Effector CD8-positive, alpha-beta T cell (primary cell): ENCODE data around the gene SUMO2.
"Not testable (repeated sequence)": the region's sequence is repeated elsewhere in the genome, so short reads cannot be mapped to it uniquely, and the experiment has no call there.

Experiments
- DNase-seq: peaks from one replicate; lab custom pipeline; 2025; lab: John Stamatoyannopoulos, UW

SUMO2 gene

DNA sequence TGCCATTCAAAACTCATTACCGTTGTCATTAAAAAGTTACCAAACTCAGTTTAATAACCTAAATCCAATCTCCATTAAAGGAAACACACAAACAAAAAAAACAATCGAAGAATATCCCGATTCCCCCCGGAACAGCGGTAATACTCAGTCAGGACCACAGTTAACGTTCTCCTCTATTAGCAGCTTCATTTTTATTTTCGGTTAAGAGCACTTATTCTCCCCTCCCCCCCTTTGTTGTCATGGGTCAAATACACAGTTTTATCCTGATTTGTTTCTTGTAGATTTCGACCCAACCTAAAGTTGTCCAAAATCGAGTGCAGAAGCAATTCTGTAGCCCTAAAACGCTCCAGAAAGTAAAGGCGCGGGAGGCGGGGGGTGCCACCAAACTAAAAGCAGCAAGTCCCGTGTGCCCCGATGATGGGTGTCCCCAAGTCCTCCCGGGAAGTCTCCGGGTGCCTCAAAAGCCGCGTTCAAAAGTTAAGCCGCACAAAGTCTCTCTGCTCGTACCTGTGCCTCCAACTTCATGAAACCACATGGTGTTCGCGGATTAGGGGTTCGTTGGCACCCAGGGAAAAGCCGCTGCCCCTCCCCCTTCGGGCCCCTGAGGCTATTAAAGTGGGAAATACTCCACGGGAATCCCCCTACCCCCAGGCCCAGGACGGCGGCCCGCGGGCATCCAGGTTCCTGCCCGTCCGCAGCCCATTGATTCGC is 996 bp downstream of the SUMO2 start:
- peak; percentile 26 for DNase-seq

DNA sequence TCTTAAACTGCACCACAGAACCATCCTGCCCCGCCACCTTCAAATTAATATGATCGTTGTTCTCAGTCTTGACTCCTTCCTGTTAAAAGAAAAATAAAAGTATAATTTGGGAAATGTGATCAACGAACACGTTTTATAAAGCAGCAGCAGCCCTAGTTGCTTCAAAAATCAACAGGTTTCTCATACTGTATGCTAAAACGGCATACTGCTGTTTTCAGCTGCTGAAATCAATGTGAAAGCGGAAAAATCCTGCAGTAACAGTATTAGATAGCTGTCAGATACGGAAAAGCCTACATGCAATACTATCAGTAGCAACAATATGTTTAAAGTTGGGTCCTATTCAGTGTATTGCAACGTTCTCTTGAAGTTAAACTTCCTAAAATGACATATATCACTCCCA is 1.6 kb downstream of the SUMO2 start:
- DNase-seq, result no peak

DNA sequence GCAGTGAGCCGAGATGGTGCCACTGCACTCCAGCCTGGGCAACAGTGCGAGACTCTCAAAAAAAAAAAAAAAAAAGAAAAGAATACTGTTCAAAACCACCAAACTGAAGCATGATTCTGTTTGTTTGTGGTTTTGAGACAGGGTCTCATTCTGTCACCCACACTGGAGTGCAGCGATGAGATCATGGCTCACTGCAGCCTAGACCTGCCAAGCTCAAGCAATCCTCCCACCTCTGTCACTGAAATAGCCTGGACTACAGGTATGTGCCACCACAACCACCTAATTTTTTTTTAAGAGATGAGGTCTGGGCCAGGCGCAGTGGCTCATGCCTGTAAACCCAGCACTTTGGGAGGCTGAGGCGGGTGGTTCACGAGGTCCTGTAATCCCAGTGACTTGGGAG is 4.3 kb downstream of the SUMO2 start:
- DNase-seq, result no peak

DNA sequence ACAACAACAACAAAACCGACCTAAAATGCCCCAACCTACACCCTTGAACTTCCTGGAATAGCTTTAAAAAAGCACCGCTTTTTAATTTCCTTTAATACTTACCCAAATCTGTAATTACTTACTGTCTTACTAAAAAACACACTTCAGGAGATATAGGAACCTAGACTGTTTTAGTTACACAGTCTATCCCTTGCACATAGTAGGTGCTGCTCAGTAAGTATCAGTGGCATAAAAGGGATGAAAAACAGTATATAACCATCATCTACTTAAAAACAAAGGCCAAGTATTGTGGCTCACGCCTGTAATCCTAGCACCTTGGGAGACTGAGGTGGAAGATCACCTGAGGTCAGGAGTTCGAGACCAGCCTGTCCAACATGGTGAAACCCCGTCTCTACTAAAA is 6.1 kb downstream of the SUMO2 start:
- DNase-seq, result no peak

DNA sequence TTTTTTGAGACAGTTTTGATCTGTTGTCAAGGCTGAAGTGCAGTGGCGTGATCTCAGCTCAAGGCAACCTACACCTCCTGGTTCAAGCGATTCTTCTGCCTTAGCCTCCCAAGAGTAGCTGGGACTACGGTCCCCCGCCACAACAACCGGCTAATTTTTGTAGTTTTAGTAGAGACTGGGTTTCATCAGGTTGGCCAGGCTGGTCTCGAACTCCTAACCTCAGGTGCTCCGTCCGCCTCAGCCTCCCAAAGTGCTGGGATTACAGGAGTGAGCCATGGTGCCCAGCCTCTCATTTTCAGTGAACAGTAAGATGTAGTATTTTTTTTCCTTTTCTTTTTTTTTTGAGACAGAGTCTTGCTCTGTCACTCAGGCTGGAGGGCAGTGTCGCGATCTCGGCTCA is 7.8 kb downstream of the SUMO2 start:
- DNase-seq, result no peak

DNA sequence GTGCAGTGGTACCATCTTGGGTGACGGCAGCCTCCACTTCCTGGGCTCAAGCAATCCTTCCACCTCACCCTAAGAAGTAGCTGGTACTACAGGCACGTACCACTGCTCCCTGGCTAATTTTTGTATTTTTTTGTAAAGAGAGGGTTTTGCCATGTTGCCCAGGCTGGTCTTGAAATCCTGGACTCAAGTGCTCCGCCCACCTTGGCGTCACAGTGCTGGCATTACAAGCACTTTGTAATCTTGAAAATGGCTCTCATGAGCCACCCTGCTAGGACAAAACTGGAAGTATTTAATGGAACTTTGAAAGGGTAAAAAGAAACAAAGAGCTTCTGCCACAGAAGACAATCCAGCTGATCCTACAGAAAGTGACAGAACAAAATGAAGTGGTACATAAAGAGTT is 9.2 kb downstream of the SUMO2 start:
- DNase-seq, result no peak

DNA sequence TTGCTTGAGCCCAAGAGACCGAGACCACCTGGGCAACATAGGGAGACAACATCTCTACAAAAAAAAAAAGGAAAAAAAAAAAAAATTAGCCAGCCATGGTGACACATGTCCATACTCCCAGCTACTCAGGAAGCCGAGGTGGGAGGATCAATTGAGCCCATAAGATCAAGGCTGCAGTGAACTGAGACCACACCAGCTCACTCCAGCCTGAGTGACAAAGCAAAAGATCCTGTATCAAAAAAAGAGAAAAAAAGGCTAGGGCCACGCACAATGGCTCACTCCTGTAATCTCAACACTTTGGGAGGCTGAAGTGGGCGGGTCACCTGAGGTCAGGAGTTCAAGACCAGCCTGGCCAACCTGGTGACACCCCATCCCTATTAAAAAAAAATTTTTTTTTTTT is 13.8 kb downstream of the SUMO2 start:
- DNase-seq, result no peak

DNA sequence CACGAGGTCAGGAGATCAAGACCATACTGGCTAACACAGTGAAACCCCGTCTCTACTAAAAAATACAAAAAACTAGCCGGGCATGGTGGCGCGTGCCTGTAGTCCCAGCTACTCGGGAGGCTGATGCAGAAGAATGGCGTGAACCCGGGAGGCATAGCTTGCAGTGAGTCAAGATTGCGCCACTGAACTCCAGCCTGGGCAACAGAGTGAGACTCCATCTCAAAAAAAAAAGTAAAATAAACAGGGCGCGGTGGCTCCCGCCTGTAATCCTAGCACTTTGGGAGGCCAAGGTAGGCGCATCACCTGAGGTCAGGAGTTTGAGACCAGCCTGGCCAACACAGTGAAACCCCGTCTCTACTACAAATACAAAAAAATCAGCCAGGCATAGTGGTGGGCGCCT is 18.2 kb downstream of the SUMO2 start:
- DNase-seq, result not testable (repeated sequence)

DNA sequence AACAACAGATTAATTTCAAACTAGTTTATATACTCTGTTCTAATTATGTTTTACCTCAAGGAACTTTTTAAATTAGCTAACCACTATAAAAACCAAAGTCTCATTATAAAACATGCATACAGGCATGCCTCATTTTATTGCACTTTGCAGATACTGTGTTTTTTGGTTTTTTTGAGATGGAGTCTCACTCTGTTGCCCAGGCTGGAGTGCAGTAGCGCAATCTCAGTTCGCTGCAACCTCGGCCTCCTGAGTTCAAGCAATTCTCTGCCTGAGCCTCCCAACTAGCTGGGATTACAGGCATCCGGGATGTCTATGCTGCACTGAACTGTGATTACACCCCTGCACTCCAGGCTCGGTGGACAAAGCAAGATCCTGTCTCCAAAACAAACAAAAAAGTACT is 19.7 kb downstream of the SUMO2 start:
- no peak for DNase-seq

DNA sequence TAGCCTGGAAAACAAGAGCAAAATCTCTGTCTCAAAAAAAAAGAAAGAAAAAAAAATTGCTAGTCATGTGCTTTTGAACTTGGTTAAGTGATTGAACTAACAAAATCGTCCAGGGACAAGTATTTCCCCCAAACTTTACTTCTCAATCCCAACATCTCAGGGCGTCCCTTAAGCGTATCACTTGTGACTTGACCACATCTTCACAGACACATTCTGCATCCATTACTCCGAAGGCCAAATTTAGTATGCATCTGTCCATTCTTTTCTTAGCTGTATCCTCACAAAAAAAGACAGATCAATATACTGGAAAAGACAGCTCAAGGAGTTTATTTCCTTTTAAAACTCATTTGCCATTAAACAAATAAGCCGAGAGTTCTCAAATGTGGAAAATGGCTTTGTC is 22.5 kb downstream of the SUMO2 start:
- no peak for DNase-seq

DNA sequence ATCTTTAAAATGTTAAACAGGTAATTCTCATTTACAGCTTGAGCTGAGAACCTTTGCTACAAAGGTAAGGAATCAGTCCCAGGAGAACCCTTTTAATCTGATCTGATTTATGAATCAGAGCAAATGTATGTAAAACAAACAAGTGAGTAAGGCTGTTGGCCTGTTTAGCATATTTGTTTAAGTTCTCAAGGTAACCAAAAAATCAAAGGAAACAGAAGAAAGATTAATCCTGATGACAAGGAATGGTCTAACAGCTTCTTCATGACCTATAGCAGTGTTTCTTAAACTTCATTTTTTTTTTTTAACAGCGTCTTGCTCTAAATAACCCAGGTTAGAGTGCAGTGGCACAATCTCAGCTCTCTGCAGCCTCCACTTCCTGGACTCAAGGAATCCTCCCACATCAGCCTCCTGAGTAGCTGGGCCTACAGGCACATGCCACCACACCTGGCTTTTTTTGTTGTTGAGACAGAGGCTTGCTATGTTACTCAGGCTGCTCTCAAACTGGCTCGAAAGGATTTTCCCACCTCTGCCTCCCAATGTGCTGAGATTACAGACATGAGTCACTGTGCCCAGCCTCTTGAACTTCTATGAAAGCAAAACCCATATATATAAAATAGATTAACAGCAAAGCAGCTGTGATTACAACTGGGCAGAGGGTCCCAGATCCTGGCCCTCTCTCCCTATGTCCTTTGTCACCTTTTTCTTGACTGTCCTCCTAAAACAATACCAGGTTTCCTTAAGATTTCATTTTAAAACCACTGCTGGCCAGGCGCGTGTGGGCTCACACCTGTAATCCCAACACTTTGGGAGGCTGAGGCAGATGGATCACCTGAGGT is 23.3 kb downstream of the SUMO2 start:
- no peak for DNase-seq

DNA sequence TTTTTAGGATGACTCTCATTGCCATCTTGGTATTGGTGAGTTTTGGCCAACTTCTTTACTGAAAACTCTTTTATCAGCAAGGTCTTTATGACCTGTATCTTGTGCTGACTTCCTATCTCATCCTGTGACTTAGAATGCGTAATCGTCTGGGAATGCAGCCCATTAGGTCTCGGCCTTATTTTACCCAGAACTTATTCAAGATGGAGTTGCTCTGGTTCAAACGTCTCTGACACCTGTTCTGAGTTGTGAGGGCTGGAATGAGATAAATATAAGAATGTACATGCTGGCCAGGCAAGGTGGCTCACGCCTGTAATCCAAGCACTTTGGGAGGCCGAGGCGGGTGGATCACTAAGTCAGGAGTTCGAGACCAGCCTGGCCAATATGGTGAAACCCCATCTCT is 24.3 kb downstream of the SUMO2 start:
- DNase-seq, result not testable (repeated sequence)

DNA sequence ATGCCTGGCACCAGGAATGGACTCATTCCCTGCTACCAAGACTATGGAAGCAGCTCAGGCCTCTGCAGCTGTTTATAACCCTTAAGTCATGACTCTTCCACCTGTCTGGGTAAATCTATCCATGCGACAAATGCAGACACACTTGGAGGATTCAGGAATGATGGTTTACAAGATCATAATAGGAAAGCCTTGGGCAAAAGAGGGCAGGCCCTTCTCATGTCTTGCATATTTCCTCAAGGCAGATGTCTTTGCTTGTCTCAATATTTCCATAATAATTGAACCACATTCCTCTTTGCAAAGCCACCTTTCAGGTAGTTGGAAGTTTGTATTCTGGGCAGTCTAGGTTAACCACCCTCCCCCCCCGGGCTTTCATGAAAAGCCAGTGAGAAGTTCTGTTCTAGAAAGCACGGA is 27.6 kb downstream of the SUMO2 start:
- DNase-seq, result no peak

DNA sequence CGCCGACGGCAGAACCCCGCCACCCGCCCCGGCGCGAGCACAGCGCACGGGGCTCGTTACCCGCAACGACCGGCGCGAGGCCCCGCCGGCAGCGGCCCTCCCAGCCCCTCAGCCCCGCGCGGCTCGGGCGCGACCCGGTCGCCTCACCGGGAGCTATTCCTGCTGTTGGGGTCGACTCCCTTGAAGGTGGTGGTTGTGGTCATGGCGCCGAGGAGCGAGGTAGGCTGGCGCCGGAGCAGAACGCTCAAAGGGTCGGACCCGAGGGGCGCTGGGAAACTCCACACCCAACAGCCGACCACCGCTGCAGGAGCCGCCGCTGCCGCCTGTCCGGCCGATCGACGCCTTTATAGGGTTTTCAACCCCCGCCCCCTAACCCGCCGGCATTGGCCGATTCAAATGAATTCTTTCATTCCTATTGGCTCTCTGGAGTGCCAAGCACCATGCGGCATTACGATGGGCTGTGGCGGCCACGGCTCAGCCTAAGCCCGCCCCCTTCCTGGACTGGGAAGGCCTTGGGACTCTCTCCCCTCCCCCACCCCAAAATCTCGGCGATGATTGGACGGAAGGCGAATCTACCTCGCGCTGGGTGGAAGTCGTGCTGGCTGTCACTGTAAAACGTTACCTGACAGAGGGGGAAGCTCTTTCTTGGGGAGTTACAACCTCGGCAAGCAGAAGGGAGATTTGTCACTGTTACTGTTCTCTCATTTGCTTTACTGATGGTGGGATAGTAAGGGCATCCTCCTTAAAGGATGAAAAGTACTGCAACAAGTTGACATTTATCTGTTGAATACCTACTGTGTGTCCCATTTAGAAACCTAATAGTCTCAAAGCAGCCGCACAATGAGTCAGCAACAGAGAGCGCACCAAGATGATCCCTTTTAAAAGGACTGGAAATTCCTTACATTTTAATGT is 28.3 kb downstream of the SUMO2 start, which contains the start of gene JPT1:
Gene JPT1, minus strand, starts transcription at position 318 of the 912 bp plus-strand sequence. Its CDS starts 115 bp downstream, at position 203.
- DNase-seq, result peak; percentile 98

DNA sequence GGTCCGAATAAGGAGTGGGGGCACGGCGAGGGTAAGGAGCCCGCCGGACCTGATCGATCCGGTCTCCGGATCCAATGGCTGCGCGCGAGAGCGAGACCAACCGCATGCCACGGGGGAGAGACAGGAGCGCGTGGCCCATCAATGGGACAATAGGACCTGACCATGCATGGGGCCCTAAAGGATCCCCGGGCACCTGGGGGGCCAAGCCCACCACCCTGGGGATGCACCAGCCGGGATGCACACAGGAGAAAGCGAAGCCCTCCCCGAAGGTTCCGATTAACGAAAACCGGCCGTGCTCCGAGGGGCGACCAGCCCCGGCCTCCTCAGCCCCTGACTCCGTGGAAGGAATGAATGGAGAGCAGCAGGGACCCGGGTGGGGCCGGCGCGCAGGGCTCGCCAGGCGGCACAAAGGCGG is 29.0 kb downstream of the SUMO2 start:
- no peak for DNase-seq

DNA sequence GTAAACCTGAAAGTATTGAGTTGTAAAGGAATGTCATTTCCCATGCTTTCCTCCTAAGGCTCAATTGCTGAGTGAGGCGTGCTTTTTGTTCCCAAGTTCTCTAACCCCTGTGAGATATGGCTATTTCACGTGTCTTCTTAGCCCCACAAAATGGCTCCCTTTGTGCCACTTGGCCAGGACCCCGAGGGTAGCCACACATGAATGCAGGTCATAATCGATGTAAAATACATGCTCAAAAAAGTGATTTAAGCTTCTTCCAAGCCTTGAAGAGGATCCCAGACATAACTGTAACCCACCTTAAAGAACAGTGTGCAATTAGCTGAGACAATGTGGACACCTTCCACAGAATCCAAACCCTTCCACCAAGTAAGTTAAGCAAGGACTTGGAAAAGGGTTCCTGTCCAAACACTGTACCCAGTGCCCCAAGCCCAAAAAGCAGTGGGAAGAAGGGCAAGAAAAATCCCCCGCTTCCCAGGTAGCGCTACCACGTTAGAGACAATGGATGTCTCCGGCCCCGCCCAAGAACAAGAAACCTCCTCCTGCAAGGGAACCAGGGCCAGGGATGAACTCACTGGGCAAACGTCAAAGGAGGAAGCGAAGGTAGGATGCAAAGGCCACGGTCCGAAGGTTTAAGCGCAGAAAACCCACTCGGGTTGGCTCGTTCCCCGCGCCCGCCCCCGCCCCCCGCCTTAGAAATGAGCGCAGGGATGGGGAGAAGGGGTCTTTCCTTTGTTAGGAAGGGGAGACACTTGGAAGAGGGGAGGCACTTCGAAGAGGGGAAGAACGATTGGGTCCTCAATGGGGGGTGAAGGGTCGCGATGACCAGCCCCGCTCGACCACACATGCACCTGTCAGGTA is 29.6 kb downstream of the SUMO2 start:
- DNase-seq, result no peak

DNA sequence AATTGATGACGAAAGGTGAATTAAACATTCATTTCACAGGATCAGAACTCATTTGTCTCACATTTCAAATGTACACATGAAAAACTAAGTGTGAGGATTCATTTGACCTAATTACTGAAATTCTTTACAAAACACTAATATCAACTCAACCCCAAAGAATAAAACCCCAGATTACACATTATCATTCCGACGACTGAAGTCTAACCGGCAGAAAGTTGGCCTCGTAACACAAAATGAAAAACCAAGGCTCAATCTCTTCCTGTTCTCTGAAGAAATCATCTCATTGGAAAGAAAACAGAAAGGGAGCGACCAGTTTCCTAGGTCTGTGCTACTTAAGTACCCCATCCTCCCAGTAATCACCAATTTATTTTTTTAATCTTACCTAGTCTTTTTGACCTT is 30.2 kb downstream of the SUMO2 start:
- no peak for DNase-seq

DNA sequence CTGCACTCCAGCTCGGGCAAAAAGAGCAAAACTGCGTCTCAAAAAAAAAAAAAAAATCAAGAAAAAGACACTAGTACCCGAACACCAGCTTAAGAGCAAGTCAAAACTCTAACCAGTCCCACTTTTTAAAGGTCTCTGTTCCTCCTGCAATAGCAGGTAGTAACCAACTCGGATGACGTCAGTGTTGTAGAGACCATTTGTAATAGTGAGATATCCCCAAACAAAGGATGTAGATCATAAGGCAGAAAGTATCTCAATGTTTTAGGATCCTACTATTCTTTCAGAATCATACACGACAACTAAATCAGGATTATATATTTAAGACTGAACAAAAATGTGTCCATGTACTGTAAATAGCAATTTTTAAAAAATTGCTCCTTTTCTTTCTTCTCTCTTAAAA is 30.8 kb downstream of the SUMO2 start:
- DNase-seq, result no peak

DNA sequence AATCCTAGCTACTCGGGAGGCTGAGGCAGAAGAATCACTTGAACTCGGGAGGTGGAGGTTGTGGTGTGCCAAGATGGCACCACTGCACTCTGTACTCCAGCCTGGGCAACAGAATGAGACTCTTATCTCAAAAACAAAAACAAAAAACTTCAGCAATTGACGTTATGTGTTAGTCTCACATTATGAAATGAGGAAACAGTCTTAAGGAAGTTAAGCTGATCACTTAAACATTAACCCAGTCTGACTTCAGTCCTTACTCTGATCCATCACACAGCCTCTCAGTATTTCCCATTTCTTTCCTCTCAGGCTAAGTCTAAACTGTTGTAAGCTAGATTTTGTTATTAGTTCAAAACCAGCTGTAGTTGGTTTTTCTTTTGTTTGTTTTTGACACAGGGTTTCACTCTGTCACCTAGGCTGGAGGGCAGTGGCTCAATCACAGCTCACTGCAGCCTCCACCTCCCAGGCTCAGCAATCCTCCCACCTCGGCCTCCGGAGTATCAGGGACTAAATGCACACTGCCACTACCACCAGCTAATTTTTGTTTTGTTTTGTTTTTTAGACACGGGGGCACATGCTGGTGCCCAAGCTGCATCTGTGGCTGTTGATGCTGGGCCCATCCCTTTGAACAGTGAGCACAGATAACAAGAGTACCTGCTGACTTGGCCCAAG is 34.7 kb downstream of the SUMO2 start:
- no peak for DNase-seq

DNA sequence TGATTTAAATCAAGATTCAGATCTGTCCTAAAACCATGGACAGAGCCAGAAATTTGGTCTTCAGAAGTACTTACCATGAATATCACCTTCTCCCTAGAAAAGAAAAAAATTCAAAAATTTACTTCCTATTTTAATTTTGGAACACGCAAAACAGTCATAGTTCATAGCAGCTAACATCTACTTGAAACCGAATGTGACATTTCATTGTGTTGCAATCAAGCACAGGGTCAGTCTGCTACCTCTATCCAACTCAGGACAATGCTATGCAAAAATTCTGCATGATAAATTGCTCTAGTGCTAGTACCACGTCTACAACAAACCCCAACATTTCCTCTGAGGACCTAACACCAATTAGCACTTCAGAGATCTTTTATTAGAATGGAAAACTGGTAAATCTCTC is 36.2 kb downstream of the SUMO2 start:
- DNase-seq, result no peak
